HFF-Myc (cell line): Measurements from ENCODE around the gene CLDN22.
"Not testable (repeated sequence)": the region's sequence is repeated elsewhere in the genome, so short reads cannot be mapped to it uniquely, and the experiment has no call there.

ENCODE experiments used
- DNase-seq: peaks from one replicate; pipeline ENCODE4 v3.0.0-alpha.2; 2011; ENCODE audit warnings: low read depth; ENCODE audit errors: extremely low read depth
- H3K4me3 ChIP-seq: replicated peaks from 2 replicates; pipeline ENCODE4 v1.5.1; 2011; ENCODE audit warnings: low read depth, mild to moderate bottlenecking, control low read depth, low read length
- CTCF ChIP-seq: IDR thresholded peaks from 2 replicates; pipeline ENCODE4 v1.5.1; 2012; ENCODE audit warnings: mild to moderate bottlenecking, low read depth, low read length, control low read depth; ENCODE audit errors: missing control alignments

The CLDN22 gene

GRCh38 chr4:183329954-183330742 is 10.1 kb upstream of the CLDN22 start:
- H3K4me3 ChIP-seq = no peak overlapping the region
- no peak for DNase-seq
- TF ChIP-seq CTCF = no peak

- DNase-seq = no peak
- TF ChIP-seq CTCF = no peak
- no peak overlapping the region for H3K4me3 ChIP-seq
Measured at GRCh38 chr4:183329244-183329643, 9.2 kb upstream of the CLDN22 start.

DNA sequence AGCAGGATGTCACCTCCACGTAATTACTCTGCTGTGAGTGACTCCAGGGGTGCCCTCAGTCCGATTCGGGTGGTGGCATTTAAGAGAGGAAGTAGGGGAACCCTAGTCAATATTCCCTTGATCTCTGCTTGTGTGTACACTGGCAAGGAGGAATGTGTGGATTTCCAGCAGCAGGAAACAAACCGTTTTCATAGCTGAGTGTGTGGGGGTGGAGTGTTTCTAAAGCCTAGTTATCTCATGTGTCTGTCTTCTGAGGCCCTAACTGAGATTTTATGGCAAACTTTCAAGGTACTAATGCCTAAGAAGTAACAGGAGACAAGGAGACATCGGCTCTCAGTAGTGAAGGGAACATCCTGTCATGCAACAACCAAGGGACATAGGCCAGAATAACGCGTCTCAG is 8.8 kb upstream of the CLDN22 start:
- no peak for DNase-seq
- no peak for TF ChIP-seq CTCF

DNA sequence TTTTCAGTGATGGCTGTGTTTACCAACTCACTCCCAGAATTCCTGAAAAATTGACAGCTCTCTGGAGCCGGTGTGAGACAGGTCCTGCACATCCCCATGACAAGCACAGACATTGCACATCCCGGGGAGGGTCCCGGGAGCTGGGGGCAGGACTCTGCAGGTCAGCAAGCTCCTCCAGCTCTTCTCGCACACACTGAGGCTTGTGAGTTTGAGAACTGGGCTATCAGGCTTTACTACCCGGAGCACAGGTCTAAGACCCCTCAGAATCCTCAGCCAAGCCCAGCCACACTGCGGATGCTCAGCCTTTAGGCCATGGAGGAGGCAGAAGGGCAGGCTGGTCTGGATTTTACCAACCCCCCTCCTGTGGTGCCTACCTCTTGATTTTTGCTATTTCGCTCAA is 7.8 kb upstream of the CLDN22 start:
- DNase-seq = no peak
- H3K4me3 ChIP-seq = no peak overlapping the region
- no peak for TF ChIP-seq CTCF

More for the DNA sequence above, 8.8 kb upstream of the CLDN22 start:
- H3K4me3 ChIP-seq = no peak overlapping the region

- DNase-seq = no peak
- TF ChIP-seq CTCF = no peak
- H3K4me3 ChIP-seq = no peak overlapping the region
Measured at GRCh38 chr4:183326853-183327252, 6.8 kb upstream of the CLDN22 start.

DNA sequence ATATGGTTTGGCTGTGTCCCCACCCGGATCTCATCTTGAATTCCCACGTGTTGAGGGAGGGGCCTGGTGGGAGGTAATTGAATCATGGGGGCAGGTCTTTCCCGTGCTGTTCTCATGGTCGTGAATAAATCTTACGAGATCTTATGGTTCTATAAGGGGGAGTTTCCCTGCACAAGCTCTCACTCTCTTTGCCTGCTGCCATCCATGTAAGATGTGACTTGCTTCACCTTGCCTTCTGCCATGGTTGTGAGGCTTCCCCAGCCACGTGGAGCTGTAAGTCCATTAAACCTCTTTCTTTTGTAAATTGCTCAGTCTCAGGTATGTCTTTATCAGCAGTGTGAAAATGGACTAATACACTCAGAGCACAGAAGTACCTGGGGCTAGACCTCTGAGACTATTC is 6.3 kb upstream of the CLDN22 start:
- not testable (repeated sequence) for H3K4me3 ChIP-seq, DNase-seq

GRCh38 chr4:183324619-183325018 is 4.5 kb upstream of the CLDN22 start:
- no peak for TF ChIP-seq CTCF
- no peak for DNase-seq
- no peak overlapping the region for H3K4me3 ChIP-seq

- H3K4me3 ChIP-seq, DNase-seq: not testable (repeated sequence)
Measured at GRCh38 chr4:183324056-183324455, 4.0 kb upstream of the CLDN22 start.
